MV-4-11 (cell line): ENCODE data around the gene CCNB1IP1.
"Not testable (repeated sequence)": the region's sequence is repeated elsewhere in the genome, so short reads cannot be mapped to it uniquely, and the experiment has no call there.

Experiments
- DNase-seq: peaks from one replicate; lab custom pipeline; 2025; lab: John Stamatoyannopoulos, UW

The CCNB1IP1 gene, protein sequence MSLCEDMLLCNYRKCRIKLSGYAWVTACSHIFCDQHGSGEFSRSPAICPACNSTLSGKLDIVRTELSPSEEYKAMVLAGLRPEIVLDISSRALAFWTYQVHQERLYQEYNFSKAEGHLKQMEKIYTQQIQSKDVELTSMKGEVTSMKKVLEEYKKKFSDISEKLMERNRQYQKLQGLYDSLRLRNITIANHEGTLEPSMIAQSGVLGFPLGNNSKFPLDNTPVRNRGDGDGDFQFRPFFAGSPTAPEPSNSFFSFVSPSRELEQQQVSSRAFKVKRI

DNA sequence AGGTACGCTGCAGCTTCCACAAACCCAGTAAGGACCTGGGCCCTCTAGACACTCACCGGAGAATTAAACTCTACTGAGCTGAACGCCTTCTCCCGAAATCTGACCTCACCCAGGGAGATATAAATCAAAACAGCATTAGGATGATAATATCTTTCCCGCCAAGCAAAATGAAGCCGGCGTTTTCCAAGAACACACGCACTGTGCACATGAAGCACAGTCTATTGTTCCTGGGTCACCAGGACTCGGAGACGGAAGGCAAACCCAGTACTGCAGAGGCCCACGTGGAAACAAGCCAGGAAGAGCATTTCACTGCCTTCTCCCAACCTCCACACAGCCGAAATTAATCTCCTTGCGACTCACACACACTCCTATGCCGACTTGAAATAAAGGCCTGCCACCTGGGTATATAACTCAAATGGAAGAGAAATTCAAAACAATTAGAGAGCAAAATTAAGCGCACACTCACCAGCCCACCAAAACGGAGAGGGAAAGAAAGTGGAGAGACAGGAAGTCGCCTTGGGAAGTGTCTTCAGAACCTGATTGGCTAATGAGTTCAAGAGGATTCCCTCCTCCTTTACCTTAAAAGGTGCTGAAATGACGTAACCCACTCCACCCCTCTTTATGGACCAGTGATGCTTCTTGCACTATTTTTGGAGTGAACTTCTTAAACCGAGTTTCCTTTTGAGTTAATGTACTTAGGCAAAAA, at the start of gene CCNB1IP1:
Gene CCNB1IP1 (minus strand): TSS at position 492 of the 706 bp plus-strand sequence. CDS start 16,756 bp downstream, outside the sequence.
- DNase-seq = peak; percentile 95

DNA sequence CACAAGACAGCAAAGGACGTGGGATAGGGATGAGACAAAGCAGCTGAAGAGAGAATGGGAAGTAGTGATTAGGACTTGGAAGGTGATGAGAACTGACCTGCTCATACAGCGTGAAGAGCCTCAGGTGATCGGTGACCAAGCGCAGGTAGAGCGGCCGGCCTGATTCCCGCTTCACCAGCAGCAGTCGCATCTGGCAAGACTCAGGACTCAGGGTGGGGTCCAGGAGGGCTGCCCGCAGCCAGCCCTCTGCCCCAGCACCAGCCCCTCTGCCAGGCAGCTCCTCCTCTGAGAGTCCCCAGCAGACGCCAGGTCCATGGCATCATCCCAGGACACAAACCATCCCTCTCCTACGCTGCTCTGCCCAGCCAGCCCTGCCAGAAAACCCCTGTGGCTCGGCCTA, 49.4 kb upstream of the CCNB1IP1 start:
- no peak for DNase-seq

- DNase-seq = no peak
These were observed 48.3 kb upstream of the CCNB1IP1 start for GRCh38 chr14:20381341-20381740.

DNA sequence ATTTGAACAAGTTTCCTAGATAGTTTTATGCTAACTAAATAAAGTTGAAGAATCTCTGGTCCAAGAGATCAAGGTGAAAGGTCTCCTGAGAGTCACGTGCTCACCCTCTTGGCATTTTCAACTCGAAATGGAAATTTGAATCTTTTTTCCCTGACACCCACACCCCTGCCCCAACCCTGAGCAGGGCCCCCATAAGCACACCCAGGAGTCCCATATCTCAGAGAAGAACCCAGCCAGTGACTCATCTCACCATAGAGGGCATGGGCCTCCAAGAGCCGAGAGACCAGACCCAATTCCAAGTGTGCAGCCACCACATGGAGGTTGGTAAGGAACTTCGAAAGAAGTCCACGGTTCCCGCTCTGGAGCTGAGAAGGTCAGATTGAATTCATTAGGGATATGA, 47.6 kb upstream of the CCNB1IP1 start:
- DNase-seq = no peak

GRCh38 chr14:20379743-20380142, 46.7 kb upstream of the CCNB1IP1 start:
- no peak for DNase-seq

DNA sequence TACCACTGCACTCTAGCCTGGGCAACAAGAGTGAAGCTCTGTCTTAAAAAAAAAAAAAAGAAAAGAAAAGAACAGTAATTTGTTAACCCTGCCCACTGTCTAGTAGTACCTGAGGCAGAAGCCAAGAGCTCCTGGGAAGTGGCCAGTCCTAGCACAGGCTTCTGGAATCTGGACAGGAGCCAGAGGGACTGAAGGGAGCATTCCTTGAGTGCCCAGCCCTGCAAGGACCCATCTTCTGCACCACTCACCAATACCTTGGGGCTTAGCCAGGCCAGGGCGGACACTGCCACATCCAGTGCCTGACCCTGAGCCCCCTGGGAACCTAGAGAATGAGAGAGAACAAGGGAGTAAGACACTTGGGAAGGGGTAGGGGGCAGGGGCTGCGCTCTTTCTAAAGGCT, 44.1 kb upstream of the CCNB1IP1 start:
- DNase-seq = no peak

- DNase-seq = peak; percentile 1
These were observed 43.1 kb upstream of the CCNB1IP1 start for GRCh38 chr14:20376071-20376588.

DNA sequence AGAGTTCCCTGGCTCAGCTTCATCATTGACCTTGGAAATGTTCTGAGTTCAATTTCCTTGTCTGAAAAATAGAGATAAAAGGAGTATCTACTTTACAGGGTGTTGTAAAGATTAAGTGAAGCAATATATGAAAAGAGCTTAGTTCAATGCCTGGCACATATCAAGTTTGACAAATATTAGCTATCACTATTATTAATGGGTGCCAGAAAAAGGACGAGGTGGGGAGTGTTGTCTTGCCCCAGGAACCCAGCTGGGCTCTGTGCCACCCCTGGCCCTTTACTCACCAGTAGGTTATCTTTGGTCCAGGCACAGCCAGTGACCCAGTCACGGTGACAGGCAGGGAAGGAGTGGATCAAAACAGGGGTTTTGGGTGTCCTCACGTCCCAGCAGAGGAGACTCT, 42.4 kb upstream of the CCNB1IP1 start:
- no peak for DNase-seq

GRCh38 chr14:20372796-20373195, 39.7 kb upstream of the CCNB1IP1 start:
- no peak for DNase-seq

DNA sequence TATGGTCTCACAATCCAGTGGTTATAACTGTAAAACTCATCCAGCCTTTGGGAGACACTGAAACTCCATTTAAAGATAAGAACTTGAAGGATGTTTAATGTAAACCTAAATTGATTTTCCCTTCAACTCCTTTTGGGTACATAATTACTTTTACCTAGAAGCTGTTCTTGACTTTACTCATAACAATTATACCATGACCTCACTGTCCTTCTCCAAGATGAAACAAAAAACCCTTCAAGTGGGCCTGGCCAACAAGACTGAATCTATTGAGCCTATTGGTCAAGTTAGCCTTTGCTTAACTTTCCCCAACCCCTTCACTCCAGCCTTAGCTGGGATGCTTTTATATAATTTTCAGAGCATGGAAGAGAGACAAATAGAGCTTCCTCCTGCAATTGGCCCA, 32.8 kb upstream of the CCNB1IP1 start:
- no peak for DNase-seq

GRCh38 chr14:20358474-20358873, 25.4 kb upstream of the CCNB1IP1 start:
- peak; percentile 26 for DNase-seq

DNA sequence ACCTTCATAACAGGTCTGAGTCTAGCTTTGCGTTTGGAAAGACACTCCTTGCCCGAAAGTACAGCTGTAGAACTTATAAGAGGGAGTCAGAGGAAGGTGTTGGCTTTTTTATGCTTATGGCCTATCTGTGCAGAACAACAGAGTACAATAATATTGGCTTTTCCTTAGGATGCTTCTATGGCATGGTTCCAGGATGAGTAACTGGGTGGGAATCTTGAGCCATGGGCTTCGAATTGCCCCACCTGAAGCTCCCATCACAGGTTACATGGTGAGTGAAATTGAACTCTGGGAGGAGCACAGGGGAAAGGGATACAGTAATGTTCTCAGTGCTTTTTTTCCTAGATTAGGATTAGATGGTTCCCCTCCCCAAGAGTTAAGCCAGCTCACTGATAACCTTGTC, 23.3 kb upstream of the CCNB1IP1 start:
- no peak for DNase-seq

DNA sequence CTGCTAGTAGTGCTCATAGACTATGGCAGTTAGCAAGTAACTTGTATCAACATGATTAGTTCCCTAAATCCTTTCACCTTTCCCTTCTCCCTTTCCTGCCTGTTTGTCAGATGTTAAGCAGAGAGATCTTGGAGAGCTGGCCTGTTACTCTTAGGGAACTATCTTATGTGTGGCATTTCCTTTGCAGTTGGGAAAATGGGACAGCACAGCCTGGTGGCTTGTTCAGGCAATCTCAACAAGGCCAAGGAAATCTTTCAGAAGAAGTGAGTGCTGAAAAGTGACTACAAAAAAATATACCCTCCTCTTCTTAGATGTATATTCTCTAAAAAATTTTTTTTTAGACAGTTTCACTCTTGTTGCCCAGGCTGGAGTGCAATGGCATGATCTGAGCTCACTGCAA, 17.8 kb upstream of the CCNB1IP1 start:
- DNase-seq = peak; percentile 10

DNA sequence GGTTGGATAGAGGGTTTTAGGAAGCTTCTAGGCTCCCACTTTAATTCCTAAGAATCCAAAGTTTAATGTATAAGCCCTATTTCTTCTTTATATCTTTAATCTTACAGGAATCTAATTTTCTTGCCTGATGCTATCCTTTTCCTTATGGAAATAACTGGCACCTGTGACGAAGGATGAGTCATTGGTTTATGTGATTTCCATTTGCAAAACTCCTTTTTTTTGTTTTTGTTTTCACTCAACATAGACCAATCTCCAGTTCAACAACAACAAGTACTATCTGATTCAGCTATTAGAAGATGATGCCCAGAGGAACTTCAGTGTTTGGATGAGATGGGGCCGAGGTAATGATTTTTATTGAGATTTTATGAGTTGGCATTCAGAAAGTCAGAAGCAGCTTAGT, 17.2 kb upstream of the CCNB1IP1 start:
- no peak for DNase-seq

- DNase-seq = no peak
These were observed 14.7 kb upstream of the CCNB1IP1 start for GRCh38 chr14:20347747-20348146.

DNA sequence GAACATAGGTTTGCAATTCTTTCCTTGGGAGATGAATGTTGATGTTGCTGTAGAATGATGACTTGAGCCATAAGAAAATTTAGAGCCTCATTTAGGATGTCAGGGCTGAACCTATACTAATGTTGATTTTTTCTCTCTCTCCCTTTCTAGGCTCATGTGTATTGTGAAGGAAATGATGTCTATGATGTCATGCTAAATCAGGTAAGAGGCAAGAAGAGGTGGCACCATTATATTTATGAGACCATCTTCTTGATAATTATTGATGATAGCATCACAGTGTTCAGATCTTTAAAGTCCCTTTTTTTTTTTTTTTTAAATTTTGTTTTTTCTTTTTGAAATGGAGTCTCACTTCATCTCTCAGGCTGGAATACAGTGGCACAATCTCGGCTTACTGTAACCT, 13.6 kb upstream of the CCNB1IP1 start:
- DNase-seq = no peak

GRCh38 chr14:20345366-20345765, 12.3 kb upstream of the CCNB1IP1 start:
- DNase-seq = no peak

- peak; percentile 47 for DNase-seq
These were observed 10.8 kb upstream of the CCNB1IP1 start for GRCh38 chr14:20343862-20344220.

DNA sequence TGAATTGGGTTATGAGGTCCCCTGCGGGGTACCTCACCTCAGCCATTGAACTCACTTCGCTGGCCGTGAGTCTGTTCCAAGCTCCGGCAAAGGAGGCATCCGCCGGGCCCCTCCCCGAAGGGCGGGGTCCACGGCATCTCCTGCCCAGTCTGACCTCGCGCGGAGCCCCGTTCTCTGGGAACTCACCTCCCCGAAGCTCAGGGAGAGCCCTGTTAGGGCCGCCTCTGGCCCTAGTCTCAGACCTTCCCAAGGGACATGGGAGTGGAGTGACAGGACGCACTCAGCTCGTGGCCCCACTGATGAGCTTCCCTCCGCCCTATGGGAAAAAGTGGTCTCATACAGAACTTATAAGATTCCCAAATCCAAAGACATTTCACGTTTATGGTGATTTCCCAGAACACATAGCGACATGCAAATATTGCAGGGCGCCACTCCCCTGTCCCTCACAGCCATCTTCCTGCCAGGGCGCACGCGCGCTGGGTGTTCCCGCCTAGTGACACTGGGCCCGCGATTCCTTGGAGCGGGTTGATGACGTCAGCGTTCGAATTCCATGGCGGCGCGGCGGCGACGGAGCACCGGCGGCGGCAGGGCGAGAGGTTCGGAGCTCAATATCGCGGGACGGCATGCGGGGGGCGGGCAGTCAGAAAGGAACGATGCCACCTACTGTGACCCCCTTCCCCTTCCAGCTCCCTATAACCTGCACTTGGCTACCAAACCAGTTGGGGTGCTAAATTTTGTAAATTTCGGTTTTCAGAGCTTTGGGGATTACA, 10.2 kb upstream of the CCNB1IP1 start, which contains the start of gene PARP2:
Gene PARP2 (plus strand): TSS at position 544 of the 770 bp plus-strand sequence. CDS start 7 bp downstream, at position 551.
- DNase-seq = peak; percentile 100

DNA sequence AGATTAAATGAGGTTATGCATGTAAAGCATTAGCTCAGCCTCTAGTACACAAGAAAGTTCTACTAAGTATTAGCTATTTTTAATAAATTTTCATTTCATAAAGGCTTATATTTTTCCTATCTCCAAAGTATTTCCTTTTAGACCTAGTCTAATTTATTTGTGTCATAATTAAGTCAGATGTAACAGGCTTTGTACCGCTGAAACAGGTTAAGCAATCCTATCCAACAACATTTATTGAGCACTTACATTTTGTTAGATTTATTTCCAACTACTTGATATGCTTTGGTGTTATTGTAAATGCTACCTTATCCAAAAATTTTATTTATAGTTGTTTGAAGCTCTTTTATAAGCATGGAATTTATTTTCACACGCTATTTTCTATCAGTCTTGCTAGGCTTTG, 8.6 kb upstream of the CCNB1IP1 start:
- DNase-seq = no peak

DNA sequence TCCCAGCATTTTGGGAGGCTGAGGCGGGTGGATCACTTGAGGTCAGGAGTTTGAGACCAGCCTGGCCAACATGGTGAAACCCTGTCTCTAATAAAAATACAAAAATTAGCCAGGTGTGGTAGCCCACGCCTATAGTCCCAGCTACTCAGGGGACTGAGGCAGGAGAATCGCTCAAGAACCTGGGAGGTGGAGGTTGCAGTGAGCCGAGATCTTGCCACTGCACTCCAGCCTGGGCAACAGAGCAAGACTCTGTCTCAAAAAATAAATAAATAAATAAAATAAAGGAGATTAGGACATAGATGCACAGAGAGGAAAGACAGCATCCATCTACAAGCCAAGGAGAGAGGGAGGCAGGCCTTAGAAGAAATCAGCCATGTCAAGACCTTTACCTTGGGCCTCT, 8.0 kb upstream of the CCNB1IP1 start:
- not testable (repeated sequence) for DNase-seq

DNA sequence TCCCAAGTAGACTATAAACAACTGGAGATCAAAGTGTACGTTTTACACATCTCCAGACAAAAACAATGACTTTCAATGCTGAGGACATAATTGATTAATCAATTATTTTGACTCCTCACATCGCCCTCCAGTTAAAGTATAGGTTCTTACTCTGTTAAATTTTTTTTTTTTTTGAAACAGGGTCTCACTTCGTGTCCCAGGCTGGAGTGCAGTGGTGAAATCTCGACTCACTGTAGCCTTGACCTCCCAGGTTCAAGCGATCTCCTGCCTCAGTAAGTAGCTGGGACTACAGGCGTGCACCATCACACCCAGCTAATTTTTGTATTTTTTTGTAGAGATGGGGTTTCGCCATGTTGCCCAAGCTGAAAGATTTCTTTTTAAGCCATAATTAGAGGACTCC, 938 bp upstream of the CCNB1IP1 start:
- no peak for DNase-seq

GRCh38 chr14:20333494-20333841, 389 bp upstream of the CCNB1IP1 start:
- DNase-seq = no peak
